Right cardiac atrium (tissue), 5 donors: Measurements from ENCODE around the gene NTN4. TPM values are rescaled to one million over a fixed set of nuclear protein-coding genes. Genes with fewer than 3 reads are reported as not detected.
"Not testable (repeated sequence)": the region's sequence is repeated elsewhere in the genome, so short reads cannot be mapped to it uniquely, and the experiment has no call there.

Experiments used
- ATAC-seq, 2 donors: fragments of 200-7000 bp; cut with Tn5 transposase; one replicate each; pipeline versions ENCODE4 v1.8.0 to v1.9.1; 2020; ENCODE audit warnings: moderate library complexity in 2 of 2, mild to moderate bottlenecking in 1 of 2
- DNase-seq, 3 donors: peaks; one replicate each; pipeline ENCODE4 v3.0.0-alpha.2; 2020
- H3K27ac ChIP-seq: one replicate; pipeline ENCODE4 v1.5.1; 2013; ENCODE audit warnings: mild to moderate bottlenecking, low read length, control low read depth, moderate library complexity
- H3K27me3 ChIP-seq: one replicate; pipeline ENCODE4 v1.6.1; 2013; ENCODE audit not compliant: control insufficient read depth, insufficient read depth
- H3K4me1 ChIP-seq: one replicate; pipeline ENCODE4 v1.6.1; 2013; ENCODE audit warnings: low read length; ENCODE audit not compliant: control insufficient read depth, insufficient read depth
- H3K4me3 ChIP-seq: one replicate; pipeline ENCODE4 v1.5.1; 2013; ENCODE audit warnings: low read length, control low read depth
- H3K9me3 ChIP-seq: one replicate; pipeline ENCODE4 v1.6.1; 2013; ENCODE audit warnings: low read length; ENCODE audit not compliant: control insufficient read depth
- WGBS: extraction: QIAGEN DNeasy Blood & Tissue Kit; methylation state at CpG from one replicate; pipeline ENCODE4 v1.1.7; 2013; 5-methylcytosine and 5-hydroxymethylcytosine counted together
- intact Hi-C, 4 donors: fragments of 100-400 bp; cut with DNase I; formaldehyde crosslinking; loops; one replicate each; pipeline versions ENCODE4 v1.11.0 to v1.14.0; 2022 to 2023
- polyA plus RNA-seq: library from polyadenylated mRNA; stranded (reverse); fragments of 200-250 nt; gene quantifications from one replicate; pipeline ENCODE4 v1.2.3, GENCODE V29; 2013
- total RNA-seq, 4 donors: library from RNA; stranded (reverse); fragmentation: NEBNext Ultra II Directional; extraction: Animal tissue kit (Norgen Biotek cat#: 25700); gene quantifications; one replicate each; pipeline ENCODE4 v1.2.1, GENCODE V29; 2021
- donor health status: healthy with polysubstance abuse.
- donor health status: DM: no; HTN: yes; CAD: no.
- donor health status: DM: no; HTN: no; CAD: no.
- donor health status: DM: no; HTN: yes; CAD: no; lungs with severe emphysema.
- donor health status: DM: yes; HTN: yes; CAD: no.

NTN4 gene
- total and polyA plus RNA-seq, 5 donors = 62.9 to 111 (median 96.1) TPM

DNA sequence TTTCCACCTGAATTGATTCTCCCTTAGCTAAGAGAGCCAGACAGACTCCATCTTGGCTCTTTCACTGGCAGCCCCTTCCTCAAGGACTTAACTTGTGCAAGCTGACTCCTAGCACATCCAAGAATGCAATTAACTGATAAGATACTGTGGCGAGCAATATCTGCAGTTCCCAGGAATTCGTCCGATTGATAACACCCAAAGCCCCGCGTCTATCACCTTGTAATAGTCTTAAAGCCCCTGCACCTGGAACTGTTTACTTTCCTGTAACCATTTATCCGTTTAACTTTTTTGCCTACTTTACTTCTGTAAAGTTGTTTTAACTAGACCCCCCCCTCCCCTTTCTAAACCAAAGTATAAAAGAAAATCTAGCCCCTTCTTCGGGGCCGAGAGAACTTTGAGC, 44.5 kb downstream of the NTN4 start:
- DNase-seq, H3K9me3 ChIP-seq, intact Hi-C loops, H3K4me1 ChIP-seq, ATAC-seq, H3K4me3 ChIP-seq, H3K27ac ChIP-seq, H3K27me3 ChIP-seq: not testable (repeated sequence)
- 62% methylated on average over 8 of the region's 8 CpGs for WGBS

DNA sequence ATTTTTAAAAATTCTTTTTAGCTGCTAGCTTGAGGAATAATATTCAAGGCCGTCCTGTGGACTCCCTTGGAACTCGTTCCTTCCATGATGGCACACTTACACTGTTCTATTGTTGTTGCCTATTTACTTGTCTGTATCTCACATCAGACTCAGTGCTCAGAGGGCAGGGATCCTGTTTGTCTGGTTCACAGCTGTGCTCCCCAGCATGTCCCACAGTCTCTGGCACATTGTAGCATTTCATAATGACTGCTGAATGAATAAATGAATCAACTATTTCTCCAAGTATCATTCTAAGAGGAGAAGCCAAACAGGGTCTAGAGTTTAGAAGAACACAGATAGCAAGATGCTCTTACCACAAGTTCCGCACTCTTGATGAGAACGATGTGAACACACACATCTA, 48.0 kb downstream of the NTN4 start:
- no peaks in the 10 kb centered on the region for H3K27me3 ChIP-seq
- ATAC-seq (no peak), DNase-seq (no peak)
- H3K4me1 ChIP-seq = peaks cover 2% of the 10 kb centered on the region
- 70% methylated on average over 4 of the region's 4 CpGs for WGBS
- H3K4me3 ChIP-seq = no peak overlapping the region
- no peaks in the 10 kb centered on the region for H3K9me3 ChIP-seq
- H3K27ac ChIP-seq = peak overlapping the region; percentile 20
- intact Hi-C loops = no loop called here

DNA sequence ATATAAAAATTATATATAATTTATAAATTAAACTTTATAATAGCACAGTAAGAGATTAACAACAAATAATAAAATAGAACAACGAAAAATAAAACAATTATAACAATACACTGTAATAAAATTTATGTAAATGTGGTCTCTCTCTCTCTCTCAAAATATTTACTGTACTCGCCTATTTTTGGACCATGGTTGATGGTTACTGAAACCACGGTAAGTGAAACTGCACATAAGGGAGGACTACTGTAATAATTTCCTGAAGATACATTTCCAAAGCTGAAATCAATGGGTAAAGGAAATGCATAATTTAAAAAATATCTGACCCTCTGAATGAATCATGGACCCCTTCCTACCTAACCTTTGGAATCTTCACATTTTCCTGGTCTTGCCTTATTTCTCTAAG, 48.9 kb downstream of the NTN4 start:
- H3K27ac ChIP-seq = no peak overlapping the region
- intact Hi-C loops = no loop called here
- no peak overlapping the region for H3K4me3 ChIP-seq
- ATAC-seq (no peak), DNase-seq (no peak)
- H3K9me3 ChIP-seq = no peaks in the 10 kb centered on the region
- 81% methylated on average over 3 of the region's 3 CpGs for WGBS
- no peaks in the 10 kb centered on the region for H3K27me3 ChIP-seq
- H3K4me1 ChIP-seq = peaks cover 4% of the 10 kb centered on the region

DNA sequence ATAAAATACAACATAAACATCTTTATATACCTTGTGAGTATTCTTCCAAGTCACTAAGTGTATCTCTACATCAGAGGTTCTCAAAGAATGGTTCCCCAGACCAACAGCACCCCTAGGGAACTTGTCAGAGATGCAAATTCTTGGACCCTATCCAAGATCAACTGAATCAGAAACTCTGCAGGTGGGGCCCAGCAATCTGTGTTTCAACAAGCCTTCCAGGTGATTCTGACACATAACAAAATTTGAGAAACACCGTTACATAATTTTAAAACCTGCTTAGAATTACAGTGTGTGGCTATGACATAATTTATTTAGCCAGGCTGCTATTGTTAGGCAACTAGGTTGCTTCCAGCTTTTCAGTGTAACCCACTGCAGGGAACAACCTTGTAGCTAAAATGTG, 49.8 kb downstream of the NTN4 start:
- intact Hi-C loops = no loop called here
- Histone ChIP-seq H3K4me1 (peaks cover 4% of the 10 kb centered on the region), H3K9me3 (no peaks in the 10 kb centered on the region), H3K27ac (peak overlapping the region; percentile 90), H3K4me3 (no peak overlapping the region), H3K27me3 (no peaks in the 10 kb centered on the region)
- 89% methylated on average over 1 of the region's 1 CpG for WGBS
- no peak for ATAC-seq
- no peak for DNase-seq

DNA sequence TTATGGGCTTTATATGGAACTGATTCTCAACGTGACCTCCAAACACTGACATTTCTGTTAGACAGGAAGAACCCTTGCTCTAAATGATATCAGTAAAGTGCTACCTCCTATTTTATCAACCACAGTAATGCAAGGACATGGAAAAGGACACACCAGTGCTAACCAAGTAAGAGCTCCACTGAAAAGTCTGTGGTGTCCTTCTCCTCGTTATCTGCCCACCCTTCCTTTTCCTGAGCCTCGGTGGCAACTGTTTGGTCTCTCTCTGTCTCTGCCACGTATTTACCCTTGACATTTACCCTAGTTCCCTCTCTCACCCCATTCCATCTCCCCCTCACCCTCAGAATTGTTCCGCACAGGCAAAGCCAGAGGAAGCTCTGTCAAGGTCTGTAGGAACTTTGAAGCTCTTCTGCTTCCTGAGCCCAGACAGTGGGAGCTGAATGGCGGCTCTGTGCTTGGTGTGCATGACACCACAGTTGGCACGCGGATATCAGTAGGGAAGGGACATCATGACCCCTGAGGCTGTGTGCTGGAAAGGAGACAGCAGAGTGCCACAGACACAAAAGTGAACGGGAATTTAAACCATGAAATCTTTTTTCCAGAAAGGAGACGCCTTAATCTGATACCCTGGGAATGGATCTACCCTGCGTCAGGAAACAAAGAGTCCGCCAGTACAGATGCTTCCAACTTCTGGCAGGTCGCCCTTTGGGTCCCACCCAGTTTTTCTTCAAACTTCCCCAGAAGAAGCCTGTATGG, 50.8 kb downstream of the NTN4 start:
- ATAC-seq (peak; percentile 94 to 97), DNase-seq (peak; percentile 76 to 89 (median 86))
- H3K4me1 ChIP-seq = peaks cover 4% of the 10 kb centered on the region
- peak overlapping the region; percentile 97 for H3K27ac ChIP-seq
- intact Hi-C loops = no loop called here
- H3K4me3 ChIP-seq = no peak overlapping the region
- 34% methylated on average over 13 of the region's 13 CpGs for WGBS
- H3K9me3 ChIP-seq = no peaks in the 10 kb centered on the region
- no peaks in the 10 kb centered on the region for H3K27me3 ChIP-seq

DNA sequence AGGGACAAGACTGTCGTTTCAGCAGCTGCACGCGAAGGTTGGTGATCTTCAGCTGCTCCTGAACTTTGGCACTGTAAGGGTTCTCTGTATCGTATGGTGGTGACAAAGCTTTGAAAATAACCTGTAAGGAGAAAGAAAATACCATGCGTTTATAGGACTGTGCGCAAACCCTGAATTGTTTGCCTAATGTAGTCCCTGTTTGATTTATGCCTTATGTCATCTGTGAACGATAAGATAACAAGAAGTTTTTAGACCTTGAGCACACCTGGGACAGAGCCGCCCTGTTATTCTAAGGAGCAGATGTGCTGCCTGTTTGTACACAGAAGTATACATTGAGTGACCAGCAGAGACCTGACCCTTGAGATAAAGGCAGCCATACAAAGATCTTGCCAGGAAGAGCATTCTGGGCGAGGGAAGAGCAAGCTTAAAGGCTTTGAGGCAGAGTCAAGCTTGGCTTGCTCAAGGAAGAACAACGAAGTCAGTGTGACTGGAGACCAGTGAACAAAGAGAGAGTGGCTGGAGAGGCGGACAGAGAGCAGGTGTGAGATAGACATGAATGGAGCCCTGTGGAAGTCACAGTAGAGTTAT, 52.4 kb downstream of the NTN4 start:
- H3K9me3 ChIP-seq = no peaks in the 10 kb centered on the region
- H3K27ac ChIP-seq = peak overlapping the region; percentile 81
- DNase-seq (no peak), ATAC-seq (no peak)
- no peak overlapping the region for H3K4me3 ChIP-seq
- H3K27me3 ChIP-seq = no peaks in the 10 kb centered on the region
- peaks cover 4% of the 10 kb centered on the region for H3K4me1 ChIP-seq
- intact Hi-C loops = no loop called here
- WGBS = 83% methylated on average over 11 of the region's 11 CpGs

DNA sequence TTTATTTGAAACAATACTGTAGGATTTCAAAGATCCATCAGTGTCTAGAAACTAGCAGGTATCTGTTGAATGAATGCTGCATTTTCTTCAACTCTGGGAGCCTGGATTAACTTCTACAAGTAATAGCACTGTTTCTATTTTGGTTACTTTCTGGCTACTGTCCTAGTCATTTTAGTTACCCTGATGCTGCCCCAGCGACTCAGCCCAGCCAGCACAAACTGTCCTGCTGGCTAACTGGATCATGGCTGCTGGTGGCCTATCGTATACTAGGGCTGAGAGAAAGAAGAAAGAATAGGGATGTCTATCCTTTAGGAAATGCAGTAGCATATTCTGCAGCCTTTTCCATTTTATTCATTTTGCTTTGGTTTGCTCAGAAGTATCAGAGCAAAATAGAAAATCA, 53.9 kb downstream of the NTN4 start:
- H3K27me3 ChIP-seq = no peaks in the 10 kb centered on the region
- H3K4me3 ChIP-seq = no peak overlapping the region
- peaks cover 6% of the 10 kb centered on the region for H3K4me1 ChIP-seq
- H3K27ac ChIP-seq = peak overlapping the region; percentile 57
- intact Hi-C loops = no loop called here
- whole genome bisulfite sequencing = 38% methylated on average over 2 of the region's 2 CpGs
- no peaks in the 10 kb centered on the region for H3K9me3 ChIP-seq
- DNase-seq = peak in 2 of 3 donors; percentile 67 to 80
- ATAC-seq = peak; percentile 28 to 71

DNA sequence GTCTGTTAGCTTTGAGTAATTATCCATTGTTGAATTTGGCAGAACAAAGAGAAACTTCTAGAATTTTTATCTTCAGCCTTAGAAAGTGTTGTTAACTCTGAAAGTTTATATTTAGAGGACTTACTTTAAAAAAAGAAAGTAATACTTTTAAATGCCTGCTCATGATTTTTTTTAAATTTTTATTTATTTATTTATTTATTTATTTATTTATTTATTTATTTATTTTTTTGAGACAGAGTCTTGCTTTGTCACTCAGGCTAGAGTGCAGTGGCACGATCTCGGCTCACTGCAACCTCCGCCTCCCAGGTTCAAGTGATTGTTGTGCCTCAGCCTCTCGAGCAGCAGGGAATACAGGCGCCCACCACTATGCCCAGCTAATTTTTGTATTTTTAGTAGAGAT, 54.8 kb downstream of the NTN4 start:
- intact Hi-C loops, DNase-seq, H3K4me3 ChIP-seq, H3K9me3 ChIP-seq, H3K4me1 ChIP-seq, ATAC-seq, H3K27me3 ChIP-seq: not testable (repeated sequence)
- peak overlapping the region; percentile 91 for H3K27ac ChIP-seq
- WGBS = 83% methylated on average over 5 of the region's 5 CpGs

DNA sequence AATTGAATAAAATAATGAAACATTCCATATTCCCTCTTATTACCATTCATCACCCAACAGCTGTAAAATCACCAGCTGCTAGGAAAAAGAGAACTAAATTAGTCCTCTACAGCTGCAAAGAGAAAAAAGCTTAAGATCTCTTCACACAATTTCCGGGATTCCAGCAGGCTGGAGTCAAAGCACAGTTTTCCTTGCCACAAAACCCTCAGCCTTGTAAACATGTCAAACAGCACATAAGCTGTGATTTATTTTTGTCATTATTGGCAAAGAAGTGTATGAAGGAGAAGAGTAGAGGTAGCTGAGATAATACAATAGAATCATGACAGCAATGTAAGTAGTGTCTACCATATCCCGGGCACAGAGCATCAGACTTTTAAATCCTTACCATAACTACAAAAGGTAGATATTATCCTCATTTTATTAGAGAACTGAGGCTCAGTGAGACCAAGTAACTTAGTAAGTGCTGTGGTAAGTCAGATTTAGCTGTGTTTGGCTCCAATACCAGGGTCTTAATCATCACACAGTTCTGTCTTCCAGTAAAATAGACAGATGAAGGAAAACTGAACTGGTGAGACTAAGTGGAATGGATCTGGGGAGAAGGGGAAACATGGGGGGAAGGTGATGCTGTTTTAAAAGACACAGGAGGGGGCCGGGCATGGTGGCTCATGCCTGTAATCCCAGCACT, 57.3 kb downstream of the NTN4 start:
- no peaks in the 10 kb centered on the region for H3K9me3 ChIP-seq
- intact Hi-C loops = no loop called here
- no peak overlapping the region for H3K4me3 ChIP-seq
- peak overlapping the region; percentile 42 for H3K27ac ChIP-seq
- H3K27me3 ChIP-seq = no peaks in the 10 kb centered on the region
- 64% methylated on average over 3 of the region's 3 CpGs for WGBS
- DNase-seq (no peak), ATAC-seq (peak in 1 of 2 donors; percentile 30)
- H3K4me1 ChIP-seq = peaks cover 3% of the 10 kb centered on the region

DNA sequence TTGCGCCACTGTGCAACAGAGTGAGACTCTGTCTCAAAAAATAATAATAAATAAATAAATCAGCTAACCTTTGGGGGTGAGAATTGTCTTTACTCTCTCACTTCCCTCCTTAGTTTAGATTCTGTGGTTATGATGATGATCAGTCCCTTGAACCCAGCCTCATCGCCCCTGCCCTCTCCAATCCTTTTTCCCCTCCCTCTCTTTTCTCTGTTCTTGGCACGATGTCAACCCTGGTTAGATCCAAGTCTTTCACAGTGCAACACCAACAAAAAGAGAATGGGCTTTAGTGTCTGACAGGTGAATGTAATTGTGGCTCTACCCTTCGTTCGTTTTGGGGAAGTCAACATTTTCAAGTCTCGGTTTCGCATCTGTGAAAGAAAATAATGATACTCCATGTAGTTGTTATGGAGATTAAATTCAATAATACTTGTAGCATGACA, 59.0 kb downstream of the NTN4 start:
- intact Hi-C loops = no loop called here
- H3K4me1 ChIP-seq = peaks cover 1% of the 10 kb centered on the region
- no peak for DNase-seq
- H3K4me3 ChIP-seq = no peak overlapping the region
- ATAC-seq = no peak
- no peaks in the 10 kb centered on the region for H3K27me3 ChIP-seq
- 85% methylated on average over 7 of the region's 7 CpGs for WGBS
- H3K9me3 ChIP-seq = no peaks in the 10 kb centered on the region
- no peak overlapping the region for H3K27ac ChIP-seq

DNA sequence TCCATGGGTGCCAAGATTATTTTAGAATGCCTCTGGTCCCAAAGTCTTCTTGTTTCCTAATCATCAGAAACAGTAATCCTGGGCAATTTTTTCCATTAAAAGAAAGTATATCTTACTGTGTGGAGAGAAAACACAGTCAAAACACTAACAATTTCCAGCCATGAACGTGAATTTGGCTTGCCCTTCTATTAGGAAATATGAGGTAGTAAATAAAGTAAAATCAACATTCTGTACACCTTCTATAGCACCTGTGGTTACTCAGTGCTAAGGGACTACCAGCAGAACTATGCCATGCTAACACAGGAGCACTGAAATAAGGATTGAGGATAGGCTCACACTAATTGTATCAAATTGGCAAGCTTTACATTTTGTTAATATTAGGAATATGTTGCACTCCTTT, 60.1 kb downstream of the NTN4 start:
- ATAC-seq (no peak), DNase-seq (no peak)
- intact Hi-C loops = no loop called here
- no peak overlapping the region for H3K4me3 ChIP-seq
- H3K27me3 ChIP-seq = no peaks in the 10 kb centered on the region
- H3K9me3 ChIP-seq = no peaks in the 10 kb centered on the region
- WGBS = 47% methylated on average over 1 of the region's 1 CpG
- peaks cover 1% of the 10 kb centered on the region for H3K4me1 ChIP-seq
- H3K27ac ChIP-seq = no peak overlapping the region
